ENCODE data around the gene PPP2R2D. TPM values are rescaled to one million over a fixed set of nuclear protein-coding genes. Genes with fewer than 3 reads are reported as not detected.
"Not testable (repeated sequence)": the region's sequence is repeated elsewhere in the genome, so short reads cannot be mapped to it uniquely, and the experiment has no call there.

Gene PPP2R2D
- polyA plus RNA-seq, 1 donor = 36.4 TPM

GRCh38 chr10:131908151-131908550 is 7.3 kb downstream of the PPP2R2D start:
- DNase-seq = no peak
- Histone ChIP-seq H3K27me3 (ENCODE audit: control insufficient read depth, insufficient read depth, low read length) (no peaks in the 10 kb centered on the region), H3K4me1 (ENCODE audit: control insufficient read depth, insufficient read depth, low read length) (peaks cover 28% of the 10 kb centered on the region), H3K27ac (ENCODE audit: low read length) (no peak overlapping the region), H3K36me3 (ENCODE audit: control insufficient read depth, insufficient read depth, low read length) (peaks cover 30% of the 10 kb centered on the region), H3K9me3 (ENCODE audit: control insufficient read depth, low read depth, low read length) (no peaks in the 10 kb centered on the region), H3K4me3 (ENCODE audit: low read length) (no peak overlapping the region)
- 77% methylated on average over 2 of the region's 5 CpGs for WGBS (ENCODE audit: insufficient coverage, low lambda C conversion rate)

GRCh38 chr10:131909014-131909808 is 8.4 kb downstream of the PPP2R2D start:
- Histone ChIP-seq H3K36me3 (ENCODE audit: control insufficient read depth, insufficient read depth, low read length) (peaks cover 30% of the 10 kb centered on the region), H3K27ac (ENCODE audit: low read length) (no peak overlapping the region), H3K27me3 (ENCODE audit: control insufficient read depth, insufficient read depth, low read length) (no peaks in the 10 kb centered on the region), H3K4me1 (ENCODE audit: control insufficient read depth, insufficient read depth, low read length) (peaks cover 27% of the 10 kb centered on the region), H3K4me3 (ENCODE audit: low read length) (no peak overlapping the region), H3K9me3 (ENCODE audit: control insufficient read depth, low read depth, low read length) (no peaks in the 10 kb centered on the region)
- WGBS (ENCODE audit: insufficient coverage, low lambda C conversion rate) = 100% methylated on average over 1 of the region's 8 CpGs
- DNase-seq = no peak

GRCh38 chr10:131909929-131910328 is 9.1 kb downstream of the PPP2R2D start:
- Histone ChIP-seq H3K36me3 (ENCODE audit: control insufficient read depth, insufficient read depth, low read length) (peaks cover 30% of the 10 kb centered on the region), H3K9me3 (ENCODE audit: control insufficient read depth, low read depth, low read length) (no peaks in the 10 kb centered on the region), H3K4me1 (ENCODE audit: control insufficient read depth, insufficient read depth, low read length) (peaks cover 21% of the 10 kb centered on the region), H3K27me3 (ENCODE audit: control insufficient read depth, insufficient read depth, low read length) (no peaks in the 10 kb centered on the region), H3K27ac (ENCODE audit: low read length) (no peak overlapping the region), H3K4me3 (ENCODE audit: low read length) (no peak overlapping the region)
- DNase-seq = no peak
- no CpG with 5 or more reads among the region's 11 CpGs for WGBS (ENCODE audit: insufficient coverage, low lambda C conversion rate)

GRCh38 chr10:131910663-131911314 is 10.0 kb downstream of the PPP2R2D start:
- H3K27me3 ChIP-seq (ENCODE audit: control insufficient read depth, insufficient read depth, low read length) = no peaks in the 10 kb centered on the region
- DNase-seq = no peak
- H3K36me3 ChIP-seq (ENCODE audit: control insufficient read depth, insufficient read depth, low read length) = peaks cover 29% of the 10 kb centered on the region
- peaks cover 12% of the 10 kb centered on the region for H3K4me1 ChIP-seq (ENCODE audit: control insufficient read depth, insufficient read depth, low read length)
- H3K9me3 ChIP-seq (ENCODE audit: control insufficient read depth, low read depth, low read length) = no peaks in the 10 kb centered on the region
- H3K27ac ChIP-seq (ENCODE audit: low read length) = no peak overlapping the region
- no peak overlapping the region for H3K4me3 ChIP-seq (ENCODE audit: low read length)
- WGBS (ENCODE audit: insufficient coverage, low lambda C conversion rate) = no CpG with 5 or more reads among the region's 15 CpGs

- DNase-seq = no peak
- Histone ChIP-seq H3K9me3 (ENCODE audit: control insufficient read depth, low read depth, low read length) (no peaks in the 10 kb centered on the region), H3K4me1 (ENCODE audit: control insufficient read depth, insufficient read depth, low read length) (peaks cover 5% of the 10 kb centered on the region), H3K36me3 (ENCODE audit: control insufficient read depth, insufficient read depth, low read length) (peaks cover 26% of the 10 kb centered on the region), H3K4me3 (ENCODE audit: low read length) (no peak overlapping the region), H3K27ac (ENCODE audit: low read length) (no peak overlapping the region), H3K27me3 (ENCODE audit: control insufficient read depth, insufficient read depth, low read length) (no peaks in the 10 kb centered on the region)
- WGBS (ENCODE audit: insufficient coverage, low lambda C conversion rate) = no CpG with 5 or more reads among the region's 9 CpGs
Observed at GRCh38 chr10:131911451-131911850, 10.6 kb downstream of the PPP2R2D start.

GRCh38 chr10:131912620-131913019 is 11.8 kb downstream of the PPP2R2D start:
- 83% methylated on average over 1 of the region's 3 CpGs for WGBS (ENCODE audit: insufficient coverage, low lambda C conversion rate)
- H3K36me3 ChIP-seq (ENCODE audit: control insufficient read depth, insufficient read depth, low read length) = peaks cover 26% of the 10 kb centered on the region
- H3K27me3 ChIP-seq (ENCODE audit: control insufficient read depth, insufficient read depth, low read length) = no peaks in the 10 kb centered on the region
- DNase-seq = no peak
- no peaks in the 10 kb centered on the region for H3K9me3 ChIP-seq (ENCODE audit: control insufficient read depth, low read depth, low read length)
- H3K4me1 ChIP-seq (ENCODE audit: control insufficient read depth, insufficient read depth, low read length) = peaks cover 3% of the 10 kb centered on the region
- H3K27ac ChIP-seq (ENCODE audit: low read length) = no peak overlapping the region
- H3K4me3 ChIP-seq (ENCODE audit: low read length) = no peak overlapping the region

GRCh38 chr10:131915484-131915883 is 14.7 kb downstream of the PPP2R2D start:
- H3K27me3 ChIP-seq (ENCODE audit: control insufficient read depth, insufficient read depth, low read length) = no peaks in the 10 kb centered on the region
- no peak overlapping the region for H3K4me3 ChIP-seq (ENCODE audit: low read length)
- no peak for DNase-seq
- no peak overlapping the region for H3K27ac ChIP-seq (ENCODE audit: low read length)
- WGBS (ENCODE audit: insufficient coverage, low lambda C conversion rate) = 89% methylated on average over 2 of the region's 11 CpGs
- no peaks in the 10 kb centered on the region for H3K9me3 ChIP-seq (ENCODE audit: control insufficient read depth, low read depth, low read length)
- H3K4me1 ChIP-seq (ENCODE audit: control insufficient read depth, insufficient read depth, low read length) = no peaks in the 10 kb centered on the region
- peaks cover 10% of the 10 kb centered on the region for H3K36me3 ChIP-seq (ENCODE audit: control insufficient read depth, insufficient read depth, low read length)

- whole genome bisulfite sequencing (ENCODE audit: insufficient coverage, low lambda C conversion rate) = no CpG with 5 or more reads among the region's 19 CpGs
- no peak overlapping the region for H3K27ac ChIP-seq (ENCODE audit: low read length)
- H3K36me3 ChIP-seq (ENCODE audit: control insufficient read depth, insufficient read depth, low read length) = peaks cover 10% of the 10 kb centered on the region
- H3K9me3 ChIP-seq (ENCODE audit: control insufficient read depth, low read depth, low read length) = no peaks in the 10 kb centered on the region
- no peak overlapping the region for H3K4me3 ChIP-seq (ENCODE audit: low read length)
- no peaks in the 10 kb centered on the region for H3K27me3 ChIP-seq (ENCODE audit: control insufficient read depth, insufficient read depth, low read length)
- H3K4me1 ChIP-seq (ENCODE audit: control insufficient read depth, insufficient read depth, low read length) = no peaks in the 10 kb centered on the region
- DNase-seq = no peak
Observed at GRCh38 chr10:131915990-131916766, 15.4 kb downstream of the PPP2R2D start.

- not testable (repeated sequence) for H3K27ac ChIP-seq (ENCODE audit: low read length); H3K4me3 ChIP-seq (ENCODE audit: low read length); H3K9me3 ChIP-seq (ENCODE audit: control insufficient read depth, low read depth, low read length); H3K36me3 ChIP-seq (ENCODE audit: control insufficient read depth, insufficient read depth, low read length); H3K27me3 ChIP-seq (ENCODE audit: control insufficient read depth, insufficient read depth, low read length); DNase-seq; H3K4me1 ChIP-seq (ENCODE audit: control insufficient read depth, insufficient read depth, low read length)
- WGBS (ENCODE audit: insufficient coverage, low lambda C conversion rate) = no CpG with 5 or more reads among the region's 11 CpGs
Observed at GRCh38 chr10:131916767-131917160, 16.0 kb downstream of the PPP2R2D start.

- not testable (repeated sequence) for H3K4me1 ChIP-seq (ENCODE audit: control insufficient read depth, insufficient read depth, low read length); H3K27me3 ChIP-seq (ENCODE audit: control insufficient read depth, insufficient read depth, low read length); H3K27ac ChIP-seq (ENCODE audit: low read length); H3K9me3 ChIP-seq (ENCODE audit: control insufficient read depth, low read depth, low read length); H3K4me3 ChIP-seq (ENCODE audit: low read length); H3K36me3 ChIP-seq (ENCODE audit: control insufficient read depth, insufficient read depth, low read length); DNase-seq
- WGBS (ENCODE audit: insufficient coverage, low lambda C conversion rate) = no CpG with 5 or more reads among the region's 11 CpGs
Observed at GRCh38 chr10:131917496-131917895, 16.7 kb downstream of the PPP2R2D start.
